Measurements from ENCODE around the gene F10.

F10 gene

DNA sequence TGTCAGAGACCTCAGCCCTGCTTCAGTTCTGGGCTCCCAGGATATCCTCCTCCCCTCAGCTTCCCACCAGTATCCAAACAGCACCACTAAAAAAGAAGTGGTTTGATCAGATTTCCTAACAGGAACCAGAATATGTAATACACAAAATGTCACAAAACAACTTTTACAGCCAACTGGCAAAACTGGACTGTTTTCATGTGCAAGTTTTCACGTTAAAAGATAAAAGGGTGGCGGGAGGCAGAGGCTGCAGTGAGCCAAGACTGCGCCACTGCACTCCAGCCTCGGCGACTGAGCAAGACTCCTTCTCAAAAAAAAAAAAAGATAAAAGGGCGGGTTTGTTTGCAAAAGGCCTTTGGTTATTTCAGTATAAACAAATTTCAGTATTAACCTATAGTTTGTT is 72.8 kb downstream of the F10 start:
- no peak for DNase-seq (ENCODE audit: low spot score)

DNA sequence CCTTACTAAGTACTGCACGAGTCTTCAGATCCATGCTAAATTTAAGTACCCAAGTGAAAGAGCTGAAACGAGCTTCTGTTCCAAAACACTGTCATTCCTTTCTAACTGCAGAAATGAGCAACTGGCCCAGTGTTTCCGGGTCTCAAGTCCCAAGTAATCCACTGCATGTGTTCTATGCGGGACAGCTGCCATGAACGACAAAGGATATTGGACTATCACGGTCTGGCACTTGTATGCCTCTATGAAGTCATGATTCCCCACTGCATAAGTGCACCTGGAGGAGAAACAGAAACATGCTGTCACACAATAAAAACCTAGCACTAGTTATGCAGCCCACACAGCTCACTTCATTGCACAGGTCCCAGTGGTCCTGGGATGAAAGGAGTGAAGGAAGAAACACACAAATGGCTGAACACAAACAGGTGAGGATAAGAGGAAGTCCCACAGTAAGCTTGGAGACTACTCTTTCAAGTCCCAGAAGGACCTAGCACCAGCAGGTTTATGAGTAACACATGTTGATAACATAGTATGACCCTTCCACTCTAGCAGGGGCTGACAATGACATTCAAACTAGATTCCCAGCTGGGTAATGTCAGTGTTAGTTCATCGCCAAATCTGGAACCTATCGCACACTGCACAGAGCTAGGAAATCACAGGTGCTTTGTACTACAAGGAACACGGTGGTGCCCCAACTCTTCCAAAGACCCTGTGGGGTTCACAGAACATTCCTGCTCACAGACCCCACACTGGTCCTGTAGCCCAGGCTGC is 74.6 kb downstream of the F10 start:
- DNase-seq (ENCODE audit: low spot score): no peak

Data from LoVo (cell line).